RWPE2 (cell line): ENCODE measurements around the gene ETFB.

Experiments
- ATAC-seq: fragments of 200-7000 bp; cut with Tn5 transposase; 3 replicates; pipeline ENCODE4 v1.9.1; 2021; ENCODE audit warnings: low read depth
- DNase-seq: peaks from one replicate; pipeline ENCODE4 v3.0.0-alpha.2; 2020; ENCODE audit warnings: low spot score
- H3K27ac ChIP-seq: fragments of 450-650 bp; 2 replicates; pipeline ENCODE4 v1.5.1; 2017; ENCODE audit warnings: mild to moderate bottlenecking; ENCODE audit not compliant: poor library complexity, severe bottlenecking
- H3K27me3 ChIP-seq: fragments of 250-450 bp; sonication (Bioruptor Pico); 2 replicates; pipeline ENCODE4 v1.5.1; 2021; ENCODE audit warnings: mild to moderate bottlenecking, moderate library complexity; ENCODE audit not compliant: insufficient read depth, poor library complexity, severe bottlenecking
- H3K36me3 ChIP-seq: fragments of 250-450 bp; sonication (Bioruptor Pico); 2 replicates; pipeline ENCODE4 v1.5.1; 2020; ENCODE audit warnings: low read depth, mild to moderate bottlenecking, moderate library complexity
- H3K4me1 ChIP-seq: fragments of 250-450 bp; sonication (Bioruptor Pico); 2 replicates; pipeline ENCODE4 v1.5.1; 2021; ENCODE audit warnings: mild to moderate bottlenecking, moderate library complexity; ENCODE audit not compliant: insufficient read depth, poor library complexity, severe bottlenecking
- H3K4me3 ChIP-seq: fragments of 250-450 bp; sonication (Bioruptor Pico); 2 replicates; pipeline ENCODE4 v1.5.1; 2021; ENCODE audit warnings: mild to moderate bottlenecking, moderate library complexity; ENCODE audit not compliant: severe bottlenecking
- H3K9me3 ChIP-seq: fragments of 250-450 bp; sonication (Bioruptor Pico); 2 replicates; pipeline ENCODE4 v1.5.1; 2021; ENCODE audit warnings: mild to moderate bottlenecking, moderate library complexity; ENCODE audit not compliant: severe bottlenecking
- CTCF ChIP-seq: fragments of 450-650 bp; IDR thresholded peaks from one replicate; pipeline ENCODE4 v1.5.1; 2017; ENCODE audit warnings: mild to moderate bottlenecking, moderate library complexity; ENCODE audit not compliant: poor library complexity, severe bottlenecking

Gene ETFB

DNA sequence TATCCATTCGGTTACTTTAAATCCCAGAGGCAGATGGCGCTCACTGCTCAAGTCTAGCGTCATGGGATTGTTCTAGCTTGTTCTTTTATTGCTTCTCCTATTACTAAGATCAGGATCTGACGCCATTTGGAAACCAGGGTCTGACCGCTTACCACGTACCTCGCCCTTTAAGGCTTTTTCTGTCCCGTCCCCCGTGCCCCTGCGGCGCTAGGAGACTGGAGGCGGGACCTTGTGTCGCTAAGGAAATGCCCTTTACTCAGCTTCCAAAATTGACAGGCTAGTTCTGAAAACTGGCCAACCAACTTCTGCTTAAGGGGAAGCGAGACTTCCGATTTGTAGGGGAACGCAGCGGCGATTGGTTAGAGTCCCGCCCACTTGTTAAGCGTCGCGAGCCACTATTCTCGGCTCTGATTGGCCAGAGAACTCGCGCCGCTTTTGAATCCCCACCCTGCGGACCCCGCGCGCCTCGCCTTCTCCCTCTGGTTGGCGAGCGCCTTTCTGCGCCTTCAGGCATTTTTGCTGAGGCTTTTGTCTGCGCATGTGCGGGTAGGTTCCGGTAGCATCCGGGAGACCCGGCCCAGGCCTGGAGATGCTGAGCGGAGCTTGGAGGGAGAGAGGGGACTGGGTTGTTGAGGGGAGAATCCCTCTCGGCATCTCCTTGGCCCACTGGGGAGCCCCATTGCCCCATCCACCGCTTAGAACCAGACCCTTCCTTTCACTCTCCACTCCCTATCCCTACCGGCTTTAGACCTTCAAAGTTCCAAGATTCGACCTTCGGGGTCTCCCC, 28.1 kb upstream of the ETFB start:
- Histone ChIP-seq H3K27ac (peak overlapping the region; percentile 53), H3K4me3 (peak overlapping the region; percentile 57), H3K36me3 (no peaks in the 10 kb centered on the region), H3K27me3 (no peaks in the 10 kb centered on the region), H3K9me3 (no peaks in the 10 kb centered on the region), H3K4me1 (peaks cover 7% of the 10 kb centered on the region)
- ATAC-seq (peak; percentile 95), DNase-seq (peak; percentile 97)
- no peak for TF ChIP-seq CTCF

- DNase-seq (no peak), ATAC-seq (no peak)
- Histone ChIP-seq H3K36me3 (no peaks in the 10 kb centered on the region), H3K27me3 (no peaks in the 10 kb centered on the region), H3K9me3 (no peaks in the 10 kb centered on the region), H3K27ac (no peak overlapping the region), H3K4me3 (no peak overlapping the region), H3K4me1 (peaks cover 7% of the 10 kb centered on the region)
- TF ChIP-seq CTCF, result no peak
Measured at GRCh38 chr19:51392701-51393100, 26.5 kb upstream of the ETFB start.

DNA sequence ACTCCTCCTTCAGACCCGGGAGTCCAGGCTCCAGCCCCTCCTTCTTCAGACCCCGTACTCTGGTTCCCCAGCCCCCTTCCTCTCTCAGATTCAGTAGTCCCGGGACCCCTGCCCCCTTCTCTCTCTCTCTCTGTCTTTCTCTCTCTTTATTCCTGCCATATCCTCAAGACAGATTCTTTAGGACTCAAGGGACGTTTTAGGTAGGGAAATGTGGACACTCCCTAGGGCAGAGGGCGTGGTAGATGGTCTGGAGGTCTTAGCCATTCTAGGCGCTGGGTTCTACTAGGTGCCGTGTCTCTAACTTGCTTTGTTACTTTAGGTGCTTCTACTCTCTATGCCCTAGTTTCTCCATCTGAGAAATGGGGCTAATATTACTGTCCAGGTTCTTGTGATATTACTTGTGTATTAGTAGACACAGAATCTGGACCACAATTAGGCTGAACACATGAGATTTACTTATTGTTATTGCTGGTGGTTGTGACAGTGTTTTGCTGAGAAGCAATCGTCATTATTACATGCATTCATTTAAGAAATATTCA, 25.0 kb upstream of the ETFB start:
- no peak overlapping the region for H3K4me3 ChIP-seq
- TF ChIP-seq CTCF, result no peak
- H3K9me3 ChIP-seq, result no peaks in the 10 kb centered on the region
- DNase-seq, result no peak
- no peak for ATAC-seq
- H3K27ac ChIP-seq, result no peak overlapping the region
- no peaks in the 10 kb centered on the region for H3K36me3 ChIP-seq
- H3K27me3 ChIP-seq, result no peaks in the 10 kb centered on the region
- H3K4me1 ChIP-seq, result peaks cover 7% of the 10 kb centered on the region

- Histone ChIP-seq H3K4me1 (peaks cover 4% of the 10 kb centered on the region), H3K36me3 (no peaks in the 10 kb centered on the region), H3K4me3 (no peak overlapping the region), H3K9me3 (no peaks in the 10 kb centered on the region), H3K27ac (no peak overlapping the region), H3K27me3 (no peaks in the 10 kb centered on the region)
- no peak for TF ChIP-seq CTCF
- no peak for DNase-seq
- no peak for ATAC-seq
Measured at GRCh38 chr19:51389143-51389542, 23.0 kb upstream of the ETFB start.

DNA sequence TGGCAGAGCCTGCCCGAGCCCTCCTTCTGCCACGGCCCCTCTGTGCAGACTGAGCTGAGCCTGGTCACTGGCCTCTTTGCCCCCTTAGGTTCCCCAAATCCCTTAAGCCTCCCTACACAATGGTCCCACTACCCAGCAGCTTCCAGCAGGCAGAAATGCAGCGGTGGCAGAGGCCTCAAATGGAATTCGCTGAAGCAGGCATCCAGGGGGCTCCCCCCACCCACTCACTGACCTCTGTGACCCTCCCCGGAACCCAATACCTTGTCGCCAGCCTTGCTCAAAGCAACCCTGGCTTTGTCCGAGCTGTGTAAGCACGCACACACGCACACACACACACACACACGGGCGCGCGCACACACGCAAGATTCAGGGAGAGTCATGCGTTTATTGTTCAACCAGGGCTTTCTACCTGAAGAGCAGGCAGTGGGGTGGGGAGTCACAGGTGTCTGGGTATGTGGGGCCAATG, 21.8 kb upstream of the ETFB start, which contains the start of gene LIM2:
TSS of gene LIM2 (minus strand) at position 51 of the 466 bp plus-strand sequence. CDS start 531 bp downstream, outside the sequence.
- Histone ChIP-seq H3K36me3 (no peaks in the 10 kb centered on the region), H3K4me1 (no peaks in the 10 kb centered on the region), H3K27me3 (no peaks in the 10 kb centered on the region), H3K27ac (no peak within 1 kb of the TSS), H3K4me3 (no peak within 1 kb of the TSS), H3K9me3 (no peaks in the 10 kb centered on the region)
- ATAC-seq (no peak), DNase-seq (no peak)
- TF ChIP-seq CTCF, result no peak
